HFFc6 (cell line): ENCODE measurements around the gene BBS1. TPM values are rescaled to one million over a fixed set of nuclear protein-coding genes. Genes with fewer than 3 reads are reported as not detected.

Experiments
- DNase-seq: peaks from one replicate; pipeline ENCODE4 v3.0.0-alpha.2; 2018
- H3K27ac Mint-ChIP-seq: 2 replicates; pipeline ENCODE4 v1.8.0; 2020; ENCODE audit warnings: mild to moderate bottlenecking, mixed read lengths
- H3K27me3 Mint-ChIP-seq: 2 replicates; pipeline ENCODE4 v1.8.0; 2021; ENCODE audit warnings: mild to moderate bottlenecking, moderate library complexity, mixed read lengths; ENCODE audit not compliant: insufficient read depth
- H3K36me3 Mint-ChIP-seq: 2 replicates; pipeline ENCODE4 v1.8.0; 2021; ENCODE audit warnings: low read depth, mixed read lengths
- H3K4me1 Mint-ChIP-seq: 2 replicates; pipeline ENCODE4 v1.8.0; 2020; ENCODE audit warnings: low read depth, mixed read lengths
- H3K4me3 Mint-ChIP-seq: 2 replicates; pipeline ENCODE4 v1.8.0; 2020; ENCODE audit warnings: mild to moderate bottlenecking, moderate library complexity, mixed read lengths
- H3K9me3 Mint-ChIP-seq: 2 replicates; pipeline ENCODE4 v1.8.0; 2020; ENCODE audit warnings: mild to moderate bottlenecking, mixed read lengths
- total RNA-seq, 6 experiments: library from RNA; stranded (reverse); fragmentation: NEBNext Ultra II Directional; extraction: Animal tissue kit (Norgen Biotek cat#: 25700); gene quantifications; 2 replicates in 1 of 6; 3 replicates in 5 of 6; pipeline ENCODE4 v1.2.3, GENCODE V29; 2021
- TF ChIP-seq, protein P1 (sequence below): fragments of 200-600 bp; sonication (generic); IDR thresholded peaks from 2 replicates; pipeline ENCODE4 v1.5.0; 2021; ENCODE audit warnings: antibody characterized with exemption, mild to moderate bottlenecking

The BBS1 gene
- total RNA-seq, 6 experiments from 2014 or later = 14.9 to 21.4 (median 17.3) TPM

DNA sequence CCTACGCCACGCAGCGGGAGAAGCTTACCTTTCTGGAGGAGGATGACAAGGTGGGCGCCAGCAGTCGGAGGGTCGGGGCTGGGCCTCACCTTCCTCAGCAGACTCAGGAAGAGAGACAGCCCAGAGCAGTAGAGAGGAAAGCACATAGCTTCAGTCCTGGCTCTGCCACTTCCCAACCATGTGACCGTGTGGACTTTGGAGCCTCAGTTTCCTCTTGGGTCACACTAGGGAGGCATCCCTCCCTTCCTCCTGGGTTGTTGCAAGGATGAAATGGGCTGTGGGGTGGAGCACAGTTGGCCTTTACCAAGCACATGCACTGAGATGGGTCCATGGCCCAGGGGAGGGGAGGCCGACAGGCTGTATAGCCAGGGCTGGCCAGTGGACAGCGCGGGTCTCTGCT lies 17.3 kb upstream of the BBS1 start:
- DNase-seq = no peak
- no peak overlapping the region for H3K27ac Mint-ChIP-seq
- H3K36me3 Mint-ChIP-seq = no peaks in the 10 kb centered on the region
- TF ChIP-seq, protein P1, sequence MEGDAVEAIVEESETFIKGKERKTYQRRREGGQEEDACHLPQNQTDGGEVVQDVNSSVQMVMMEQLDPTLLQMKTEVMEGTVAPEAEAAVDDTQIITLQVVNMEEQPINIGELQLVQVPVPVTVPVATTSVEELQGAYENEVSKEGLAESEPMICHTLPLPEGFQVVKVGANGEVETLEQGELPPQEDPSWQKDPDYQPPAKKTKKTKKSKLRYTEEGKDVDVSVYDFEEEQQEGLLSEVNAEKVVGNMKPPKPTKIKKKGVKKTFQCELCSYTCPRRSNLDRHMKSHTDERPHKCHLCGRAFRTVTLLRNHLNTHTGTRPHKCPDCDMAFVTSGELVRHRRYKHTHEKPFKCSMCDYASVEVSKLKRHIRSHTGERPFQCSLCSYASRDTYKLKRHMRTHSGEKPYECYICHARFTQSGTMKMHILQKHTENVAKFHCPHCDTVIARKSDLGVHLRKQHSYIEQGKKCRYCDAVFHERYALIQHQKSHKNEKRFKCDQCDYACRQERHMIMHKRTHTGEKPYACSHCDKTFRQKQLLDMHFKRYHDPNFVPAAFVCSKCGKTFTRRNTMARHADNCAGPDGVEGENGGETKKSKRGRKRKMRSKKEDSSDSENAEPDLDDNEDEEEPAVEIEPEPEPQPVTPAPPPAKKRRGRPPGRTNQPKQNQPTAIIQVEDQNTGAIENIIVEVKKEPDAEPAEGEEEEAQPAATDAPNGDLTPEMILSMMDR = no peak
- no peaks in the 10 kb centered on the region for H3K9me3 Mint-ChIP-seq
- no peaks in the 10 kb centered on the region for H3K4me1 Mint-ChIP-seq
- no peaks in the 10 kb centered on the region for H3K27me3 Mint-ChIP-seq
- no peak overlapping the region for H3K4me3 Mint-ChIP-seq

DNA sequence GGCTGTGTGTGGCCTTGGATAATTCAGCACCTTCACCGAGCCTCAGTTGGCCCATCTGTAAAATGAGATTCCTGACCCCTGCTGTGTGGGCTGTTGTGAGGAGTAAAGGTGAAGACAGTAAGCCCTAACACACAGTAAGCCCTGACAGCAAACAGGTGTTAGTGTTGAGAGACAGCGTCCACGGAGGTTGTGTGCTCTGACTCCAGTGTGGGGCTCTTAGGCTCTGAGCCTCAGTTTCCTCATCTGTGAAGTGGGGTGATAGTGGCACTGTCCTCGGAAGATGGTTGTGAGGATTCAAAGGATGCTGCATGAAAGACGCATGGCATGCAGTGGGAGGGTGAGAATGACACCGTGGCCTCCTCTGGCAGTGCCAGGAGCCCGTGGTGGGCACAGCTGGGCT lies 16.0 kb upstream of the BBS1 start:
- no peaks in the 10 kb centered on the region for H3K4me1 Mint-ChIP-seq
- no peaks in the 10 kb centered on the region for H3K9me3 Mint-ChIP-seq
- H3K4me3 Mint-ChIP-seq = no peak overlapping the region
- H3K27ac Mint-ChIP-seq = no peak overlapping the region
- H3K36me3 Mint-ChIP-seq = no peaks in the 10 kb centered on the region
- H3K27me3 Mint-ChIP-seq = no peaks in the 10 kb centered on the region
- DNase-seq = no peak
- TF ChIP-seq, protein P1 = no peak

DNA sequence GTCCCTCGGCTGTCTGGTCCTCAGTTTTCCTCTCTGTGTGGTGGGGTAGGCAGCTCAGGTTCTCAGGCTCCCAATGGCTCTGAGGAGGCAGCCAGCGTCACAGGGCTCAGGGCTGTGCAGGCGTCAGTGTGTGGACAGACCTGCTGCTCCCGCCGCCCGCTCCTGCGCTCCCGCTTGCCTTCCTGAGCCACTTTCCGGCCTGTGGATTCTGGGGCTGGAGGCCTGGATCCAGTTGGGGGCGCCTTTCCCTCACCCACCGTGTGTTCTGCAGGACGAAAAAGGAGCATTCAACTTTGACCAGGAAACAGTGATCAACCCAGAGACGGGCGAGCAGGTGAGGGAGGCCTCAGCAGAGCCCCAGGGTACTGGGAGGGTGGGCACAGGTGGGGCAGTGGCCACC lies 15.5 kb upstream of the BBS1 start:
- no peak for DNase-seq
- Mint-ChIP-seq H3K9me3 (no peaks in the 10 kb centered on the region), H3K4me3 (no peak overlapping the region), H3K27me3 (no peaks in the 10 kb centered on the region), H3K4me1 (no peaks in the 10 kb centered on the region), H3K27ac (no peak overlapping the region), H3K36me3 (no peaks in the 10 kb centered on the region)
- TF ChIP-seq, protein P1 = no peak

DNA sequence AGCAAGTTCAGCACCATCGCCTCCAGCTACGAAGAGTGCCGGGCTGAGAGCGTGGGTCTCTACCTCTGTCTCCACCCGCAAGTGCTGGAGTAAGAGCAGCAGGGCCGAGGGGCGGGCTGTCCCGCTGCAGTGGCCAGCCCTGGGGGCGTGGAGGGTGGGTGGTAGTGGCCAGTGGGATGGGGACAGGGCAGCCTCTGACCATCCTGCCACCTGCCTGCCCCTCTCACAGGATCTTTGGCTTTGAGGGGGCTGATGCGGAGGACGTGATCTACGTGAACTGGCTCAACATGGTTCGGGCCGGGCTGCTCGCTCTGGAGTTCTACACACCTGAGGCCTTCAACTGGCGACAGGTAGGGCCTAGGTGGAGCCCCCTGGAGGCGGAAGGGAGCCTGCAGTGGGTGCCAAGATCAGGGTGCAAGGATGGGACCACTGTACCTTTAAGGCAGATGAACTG lies 15.0 kb upstream of the BBS1 start:
- TF ChIP-seq, protein P1 = no peak
- no peaks in the 10 kb centered on the region for H3K4me1 Mint-ChIP-seq
- no peaks in the 10 kb centered on the region for H3K27me3 Mint-ChIP-seq
- H3K4me3 Mint-ChIP-seq = no peak overlapping the region
- no peaks in the 10 kb centered on the region for H3K9me3 Mint-ChIP-seq
- no peak for DNase-seq
- H3K27ac Mint-ChIP-seq = no peak overlapping the region
- no peaks in the 10 kb centered on the region for H3K36me3 Mint-ChIP-seq

DNA sequence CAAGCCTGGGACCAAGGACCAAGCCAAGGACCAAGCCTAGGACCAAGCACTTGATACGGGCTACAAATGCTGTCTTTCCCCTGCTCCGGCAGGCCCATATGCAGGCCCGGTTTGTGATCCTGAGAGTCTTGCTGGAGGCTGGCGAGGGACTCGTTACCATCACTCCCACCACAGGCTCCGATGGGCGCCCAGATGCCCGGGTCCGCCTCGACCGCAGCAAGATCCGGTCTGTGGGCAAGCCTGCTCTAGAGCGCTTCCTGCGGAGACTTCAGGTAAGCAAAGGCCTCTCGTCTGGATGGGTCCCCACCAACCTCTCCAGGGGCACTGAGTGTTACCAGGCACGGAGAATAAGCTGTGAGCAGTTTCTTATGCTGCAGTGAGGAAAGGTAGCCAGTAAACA lies 13.2 kb upstream of the BBS1 start:
- Mint-ChIP-seq H3K9me3 (no peaks in the 10 kb centered on the region), H3K36me3 (no peaks in the 10 kb centered on the region), H3K4me3 (no peak overlapping the region), H3K27ac (no peak overlapping the region), H3K27me3 (no peaks in the 10 kb centered on the region), H3K4me1 (no peaks in the 10 kb centered on the region)
- TF ChIP-seq, protein P1 = no peak
- no peak for DNase-seq

DNA sequence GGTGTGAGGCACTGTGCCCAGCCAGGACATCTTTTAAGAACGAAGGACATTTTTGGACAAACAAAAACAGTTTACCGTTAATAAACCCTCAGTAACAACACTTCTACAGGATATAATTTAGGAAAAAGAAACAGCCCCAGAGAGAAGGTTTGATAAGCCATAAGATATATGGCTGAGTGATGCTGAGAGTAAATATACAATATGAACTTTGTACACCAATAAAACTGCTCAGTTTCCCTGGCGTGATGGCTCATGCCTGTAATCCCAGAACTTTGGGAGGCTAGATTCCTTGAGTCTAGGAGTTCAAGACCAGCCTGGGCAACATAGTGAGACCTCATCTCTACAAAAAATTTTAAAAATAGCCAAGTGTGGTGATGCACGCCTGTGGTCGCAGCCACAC lies 11.9 kb upstream of the BBS1 start:
- no peaks in the 10 kb centered on the region for H3K9me3 Mint-ChIP-seq

More for the DNA sequence above, 11.9 kb upstream of the BBS1 start:
- no peak overlapping the region for H3K27ac Mint-ChIP-seq
- no peaks in the 10 kb centered on the region for H3K27me3 Mint-ChIP-seq
- TF ChIP-seq, protein P1 = no peak
- no peaks in the 10 kb centered on the region for H3K4me1 Mint-ChIP-seq
- no peak overlapping the region for H3K4me3 Mint-ChIP-seq
- DNase-seq = no peak
- no peaks in the 10 kb centered on the region for H3K36me3 Mint-ChIP-seq
